Transverse colon (tissue), 4 donors: ENCODE measurements around the gene PRR20G. TPM values are rescaled to one million over a fixed set of nuclear protein-coding genes. Genes with fewer than 3 reads are reported as not detected.

Experiments
- DNase-seq: peaks from one replicate; pipeline ENCODE4 v3.0.0-alpha.2; 2019
- H3K27ac ChIP-seq, 4 donors: fragments of 200-600 bp; sonication (generic); 2 replicates each; pipeline ENCODE4 v1.5.1; 2016 to 2018; ENCODE audit warnings: inconsistent platforms in 4 of 4
- H3K27me3 ChIP-seq: fragments of 200-600 bp; sonication (generic); 2 replicates; pipeline ENCODE4 v1.5.1; 2017; ENCODE audit warnings: inconsistent platforms
- H3K36me3 ChIP-seq, 4 donors: fragments of 200-600 bp; sonication (generic); 2 replicates each; pipeline ENCODE4 v1.5.1; 2017 to 2019; ENCODE audit warnings: inconsistent platforms in 4 of 4
- H3K4me1 ChIP-seq, 4 donors: fragments of 200-600 bp; sonication (generic); 2 replicates each; pipeline ENCODE4 v1.5.1; 2017 to 2020; ENCODE audit warnings: inconsistent platforms in 4 of 4
- H3K4me3 ChIP-seq, 4 donors: fragments of 200-600 bp; sonication (generic); 1 replicate in 1 of 4; 2 replicates in 3 of 4; pipeline versions ENCODE4 v1.5.1 to v1.6.1; 2017 to 2019; ENCODE audit warnings: inconsistent platforms in 4 of 4
- H3K9me3 ChIP-seq, 2 donors: fragments of 200-600 bp; sonication (generic); 2 replicates each; pipeline ENCODE4 v1.5.1; 2017 to 2019; ENCODE audit warnings: inconsistent platforms in 2 of 2
- EP300 ChIP-seq: sonication (generic); formaldehyde crosslinking; IDR thresholded peaks from one replicate; pipeline ENCODE4 v1.6.1; 2017; ENCODE audit warnings: antibody characterized with exemption, low read depth
- POLR2A ChIP-seq: fragments of 450-650 bp; IDR thresholded peaks from one replicate; pipeline ENCODE4 v1.6.1; 2016; ENCODE audit warnings: antibody characterized with exemption, mild to moderate bottlenecking, moderate library complexity
- POLR2AphosphoS5 ChIP-seq, 3 donors: sonication (generic); formaldehyde crosslinking; IDR thresholded peaks; one replicate each; pipeline ENCODE4 v1.6.1; 2016; ENCODE audit warnings: antibody characterized with exemption in 3 of 3
- WGBS, 2 donors: methylation state at CpG; one replicate each; pipeline ENCODE4 v1.1.5; 2018; ENCODE audit warnings: low coverage in 1 of 2; 5-methylcytosine and 5-hydroxymethylcytosine counted together
- in situ Hi-C, 4 donors: fragments of 200-750 bp; cut with MboI; loops; one replicate each; pipeline versions ENCODE4 v1.15.0 to v1.15.1; 2017; ENCODE audit warnings: low sequenced_read_pairs in 3 of 4, low pct_ligation_motif_present in 1 of 4, low pct_unique_long_range_greater_than_20kb in 1 of 4
- intact Hi-C: fragments of 100-400 bp; cut with DNase I; formaldehyde crosslinking; loops from one replicate; pipeline ENCODE4 v1.15.1; 2023; ENCODE audit warnings: low total_unique reads
- total RNA-seq, 4 donors: library from RNA; depleted of rRNA; stranded (reverse); fragments of >200 nt; gene quantifications; one replicate each; pipeline ENCODE4 v1.1.0, GENCODE V29; 2016
- TF ChIP-seq, protein P1 (sequence below), 5 experiments: fragments of 200-600 bp in 3 of 5; fragments of 450-650 bp in 2 of 5; sonication (generic) in 3 of 5; IDR thresholded peaks; 1 replicate in 2 of 5; 2 replicates in 3 of 5; pipeline ENCODE4 v1.5.1; 2016 to 2017; ENCODE audit warnings: antibody characterized with exemption in 5 of 5, inconsistent platforms in 3 of 5, mild to moderate bottlenecking in 2 of 5, moderate library complexity in 1 of 5

PRR20G gene
- total RNA-seq, 4 donors from 2014 or later = not detected

DNA sequence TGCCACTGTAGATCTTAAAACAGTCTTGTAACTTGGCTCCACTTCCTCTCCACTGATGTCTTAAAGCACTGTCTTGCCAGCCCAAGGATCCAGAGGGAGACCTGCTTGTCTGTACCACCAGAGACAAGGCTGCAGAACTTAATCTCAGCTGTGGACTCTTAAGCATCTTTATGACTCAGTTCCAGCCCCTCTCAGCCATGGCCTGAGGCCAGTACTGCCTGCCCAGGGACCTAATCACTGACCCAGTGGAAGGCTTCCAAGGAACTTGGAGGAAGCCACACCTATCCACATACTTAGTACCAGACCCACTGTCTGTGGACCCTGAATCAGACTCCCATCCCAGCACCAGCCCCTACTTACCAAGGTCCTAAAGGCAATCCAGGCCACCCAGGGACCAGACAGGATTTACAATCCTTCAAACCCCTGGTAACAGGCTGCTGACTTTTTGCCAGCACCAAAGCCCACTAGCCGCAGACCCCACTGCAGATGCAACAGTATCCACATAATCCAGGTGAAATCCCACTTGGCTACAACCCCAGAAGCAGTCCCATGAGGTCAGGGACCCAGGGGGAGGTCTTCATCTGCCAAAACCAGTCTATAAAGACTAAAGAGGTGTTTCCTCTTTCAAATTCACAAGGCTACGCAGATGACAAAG, 41.9 kb upstream of the PRR20G start:
- Histone ChIP-seq H3K27me3 (peaks cover 5% of the 10 kb centered on the region), H3K4me1 (no peaks in the 10 kb centered on the region), H3K9me3 (peaks cover 22 to 32% of the 10 kb centered on the region in 2 donors), H3K27ac (no peak overlapping the region), H3K36me3 (no peaks in the 10 kb centered on the region), H3K4me3 (no peak overlapping the region)
- whole genome bisulfite sequencing, 2 donors = 70% methylated on average over 2 of the region's 2 CpGs; no CpG with 5 or more reads in 1 of the 2 donors
- intact Hi-C loops = no loop called here
- no peak for TF ChIP-seq POLR2A
- TF ChIP-seq, protein P1, sequence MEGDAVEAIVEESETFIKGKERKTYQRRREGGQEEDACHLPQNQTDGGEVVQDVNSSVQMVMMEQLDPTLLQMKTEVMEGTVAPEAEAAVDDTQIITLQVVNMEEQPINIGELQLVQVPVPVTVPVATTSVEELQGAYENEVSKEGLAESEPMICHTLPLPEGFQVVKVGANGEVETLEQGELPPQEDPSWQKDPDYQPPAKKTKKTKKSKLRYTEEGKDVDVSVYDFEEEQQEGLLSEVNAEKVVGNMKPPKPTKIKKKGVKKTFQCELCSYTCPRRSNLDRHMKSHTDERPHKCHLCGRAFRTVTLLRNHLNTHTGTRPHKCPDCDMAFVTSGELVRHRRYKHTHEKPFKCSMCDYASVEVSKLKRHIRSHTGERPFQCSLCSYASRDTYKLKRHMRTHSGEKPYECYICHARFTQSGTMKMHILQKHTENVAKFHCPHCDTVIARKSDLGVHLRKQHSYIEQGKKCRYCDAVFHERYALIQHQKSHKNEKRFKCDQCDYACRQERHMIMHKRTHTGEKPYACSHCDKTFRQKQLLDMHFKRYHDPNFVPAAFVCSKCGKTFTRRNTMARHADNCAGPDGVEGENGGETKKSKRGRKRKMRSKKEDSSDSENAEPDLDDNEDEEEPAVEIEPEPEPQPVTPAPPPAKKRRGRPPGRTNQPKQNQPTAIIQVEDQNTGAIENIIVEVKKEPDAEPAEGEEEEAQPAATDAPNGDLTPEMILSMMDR (IDR thresholded peaks at IDR 0.05) = no peak
- no peak for TF ChIP-seq POLR2AphosphoS5 (IDR thresholded peaks at IDR 0.05)
- TF ChIP-seq EP300 = no peak
- no peak for DNase-seq
- in situ Hi-C loops = no loop called here

DNA sequence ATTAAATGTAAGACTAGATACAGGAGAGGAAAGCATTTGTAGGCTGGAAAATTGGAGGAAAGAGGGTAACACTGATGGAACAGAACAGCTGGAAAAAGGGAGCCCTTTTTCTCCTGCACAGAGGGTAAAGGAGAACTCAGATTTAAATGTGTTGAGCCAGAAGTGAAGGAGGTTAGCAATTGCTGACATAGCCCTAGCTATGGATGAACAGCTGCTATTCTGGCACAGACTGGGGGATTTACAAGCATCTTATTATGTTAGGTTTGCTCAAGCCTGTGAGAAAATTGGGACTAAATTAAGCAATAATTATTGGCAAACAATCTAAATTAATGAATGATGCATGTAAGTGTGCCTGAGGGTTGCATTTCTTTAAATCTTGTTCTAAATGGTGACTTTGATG, 40.6 kb upstream of the PRR20G start:
- no peak for DNase-seq
- Histone ChIP-seq H3K4me3 (no peak overlapping the region), H3K36me3 (no peaks in the 10 kb centered on the region), H3K27me3 (peaks cover 5% of the 10 kb centered on the region), H3K4me1 (no peaks in the 10 kb centered on the region), H3K9me3 (peaks cover 20 to 22% of the 10 kb centered on the region in 2 donors), H3K27ac (no peak overlapping the region)
- in situ Hi-C loops (no loop called here), intact Hi-C loops (no loop called here)
- TF ChIP-seq POLR2A (no peak), POLR2AphosphoS5 (IDR thresholded peaks at IDR 0.05) (no peak), EP300 (no peak)
- TF ChIP-seq, protein P1 (IDR thresholded peaks at IDR 0.05) = no peak

DNA sequence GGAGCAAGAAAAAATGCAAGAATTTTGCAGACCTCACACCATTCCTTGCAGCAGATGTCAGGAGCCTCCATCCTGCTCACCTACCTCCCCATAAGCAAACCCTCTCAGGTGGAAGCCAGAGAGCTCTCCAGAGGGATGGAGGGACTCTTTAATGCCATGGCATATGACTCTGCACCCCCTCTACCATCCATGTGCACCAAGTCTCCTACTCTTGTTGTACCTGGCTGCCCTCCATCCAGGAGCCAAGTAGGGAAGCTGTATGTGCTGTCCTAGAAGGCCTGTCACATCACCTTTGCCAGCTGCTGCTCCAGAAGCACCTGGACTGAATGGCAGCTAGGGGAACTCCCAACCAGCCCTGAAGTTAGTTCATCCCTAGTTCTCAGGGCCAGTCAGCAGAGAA, 38.5 kb upstream of the PRR20G start:
- in situ Hi-C loops = no loop called here
- no peaks in the 10 kb centered on the region for H3K4me1 ChIP-seq
- TF ChIP-seq EP300 (no peak), POLR2AphosphoS5 (IDR thresholded peaks at IDR 0.05) (no peak), POLR2A (no peak)
- TF ChIP-seq, protein P1 (IDR thresholded peaks at IDR 0.05) = no peak

DNA sequence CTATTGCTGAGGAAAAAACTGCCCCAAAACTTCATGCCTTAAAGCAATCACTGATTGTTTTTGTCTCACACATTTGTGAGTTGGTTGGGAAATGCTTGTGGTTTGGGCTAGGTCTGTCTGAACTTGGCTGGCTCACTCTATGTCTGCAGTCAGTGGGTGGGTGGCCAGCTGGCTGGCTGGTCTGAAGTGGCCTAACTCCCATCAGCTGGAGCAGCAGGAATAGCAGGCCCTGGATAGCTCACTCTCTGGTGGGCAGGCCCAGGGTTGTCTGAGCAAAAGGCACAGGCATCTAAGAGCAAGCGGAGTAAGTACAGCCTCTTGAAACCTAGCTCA, 37.7 kb upstream of the PRR20G start:
- peaks cover 8% of the 10 kb centered on the region in 2 donors for H3K9me3 ChIP-seq
- H3K27ac ChIP-seq = no peak overlapping the region
- H3K27me3 ChIP-seq = no peaks in the 10 kb centered on the region
- 91% methylated on average over 1 of the region's 1 CpG; no CpG with 5 or more reads in 1 of the 2 donors for WGBS, 2 donors
- no peaks in the 10 kb centered on the region for H3K4me1 ChIP-seq
- no peak for TF ChIP-seq EP300
- TF ChIP-seq POLR2A = no peak
- in situ Hi-C loops (no loop called here), intact Hi-C loops (no loop called here)
- H3K4me3 ChIP-seq = no peak overlapping the region
- H3K36me3 ChIP-seq = no peaks in the 10 kb centered on the region
- DNase-seq = no peak

More for the DNA sequence above, 38.5 kb upstream of the PRR20G start:
- Histone ChIP-seq H3K9me3 (peaks cover 15% of the 10 kb centered on the region in 2 donors), H3K4me3 (no peak overlapping the region), H3K36me3 (no peaks in the 10 kb centered on the region), H3K27me3 (no peaks in the 10 kb centered on the region), H3K27ac (no peak overlapping the region)
- intact Hi-C loops = no loop called here
- DNase-seq = no peak
